ENCODE measurements around the gene C4orf54.

The C4orf54 gene

DNA sequence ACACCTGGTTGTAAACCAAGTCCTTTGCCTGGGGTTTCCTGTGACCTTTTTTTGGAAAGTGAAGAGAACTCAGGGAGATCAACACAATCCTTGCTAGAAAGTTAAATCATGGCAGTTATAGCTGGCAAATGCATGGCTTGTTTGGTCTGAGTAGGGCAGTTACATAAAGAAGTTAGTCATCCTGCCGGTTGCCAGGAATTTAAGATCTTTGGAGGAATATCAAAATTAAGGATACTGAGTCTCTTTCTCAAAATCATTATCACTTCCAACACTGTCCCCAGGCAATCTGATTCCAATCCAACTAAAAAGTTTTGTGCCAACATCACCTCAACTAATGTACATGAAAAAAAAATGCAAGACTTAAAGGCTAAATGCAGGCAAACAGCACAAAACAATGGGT, 40.3 kb downstream of the C4orf54 start:
- DNase-seq: no peak

DNA sequence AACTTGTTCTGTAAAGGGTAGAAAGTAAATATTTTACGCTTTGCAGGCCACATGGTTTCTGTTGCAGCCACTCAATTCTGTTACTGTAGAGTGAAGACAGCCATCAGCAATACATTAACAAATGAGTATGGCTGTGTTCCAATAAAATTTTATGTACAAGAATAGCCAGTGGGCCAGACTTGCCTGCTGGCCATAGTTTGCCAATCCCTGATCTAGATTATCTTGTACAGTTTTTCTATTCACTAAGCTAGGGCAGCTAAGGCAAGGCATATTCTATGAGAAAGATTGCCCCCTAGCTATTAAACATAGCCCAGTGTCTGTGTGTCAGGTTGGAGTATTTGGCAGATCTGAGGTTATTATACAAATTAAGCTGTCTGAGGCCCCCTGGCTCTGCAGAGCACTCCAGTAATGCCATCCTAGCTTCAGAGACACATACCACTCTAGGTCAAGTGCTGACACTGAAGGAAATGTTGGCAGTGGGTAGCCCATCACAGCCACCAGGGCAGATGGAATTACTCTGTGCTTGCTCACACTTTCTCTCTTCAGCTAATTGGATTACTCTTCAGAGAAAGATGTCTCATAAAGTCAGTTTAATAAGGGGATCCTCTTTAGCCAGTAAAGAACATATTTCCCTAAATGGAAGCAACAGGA, 42.3 kb downstream of the C4orf54 start:
- DNase-seq: no peak

DNA sequence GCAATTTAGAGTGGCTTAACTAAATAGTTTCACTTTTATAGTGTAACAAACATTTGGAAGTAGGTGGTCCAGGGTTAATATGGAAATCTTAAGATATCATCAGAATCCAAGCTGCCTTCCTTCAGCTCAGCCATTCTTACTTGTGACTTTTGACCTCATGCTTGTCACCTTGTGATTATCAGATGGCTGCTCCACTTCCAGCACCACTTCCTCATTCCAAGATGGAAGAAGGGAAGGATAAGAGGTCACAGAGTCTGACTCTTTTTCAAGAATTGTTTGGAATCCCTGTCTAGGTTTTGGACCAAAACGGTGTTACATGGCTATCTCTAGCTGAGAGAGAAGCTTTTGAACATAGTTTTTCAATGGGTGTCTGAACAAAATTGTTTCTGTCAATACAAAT, 43.1 kb downstream of the C4orf54 start:
- DNase-seq: no peak

- no peak for DNase-seq
Measured at GRCh38 chr4:99612704-99613103, 44.9 kb downstream of the C4orf54 start.

DNA sequence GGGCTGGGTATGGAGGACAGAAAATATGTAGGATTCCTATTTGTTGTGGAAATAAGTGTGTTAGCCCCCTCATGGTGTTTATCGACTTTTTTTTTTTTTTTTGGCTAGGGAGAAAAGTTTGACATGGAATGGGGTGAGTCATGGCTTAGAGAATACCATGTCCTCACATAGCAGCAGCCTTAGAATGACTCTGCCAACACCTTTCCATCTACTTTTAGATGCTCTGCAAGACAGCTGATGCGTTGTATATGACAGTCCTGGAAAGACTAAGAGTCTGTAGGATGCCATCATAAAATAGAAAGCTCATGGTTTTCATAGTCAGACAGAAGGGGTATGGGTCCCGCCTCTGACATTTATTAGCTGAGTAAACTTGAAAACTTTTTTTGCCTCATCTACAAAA, 45.3 kb downstream of the C4orf54 start:
- DNase-seq: no peak

- no peak for DNase-seq
Measured at GRCh38 chr4:99610605-99611175, 46.9 kb downstream of the C4orf54 start.

DNA sequence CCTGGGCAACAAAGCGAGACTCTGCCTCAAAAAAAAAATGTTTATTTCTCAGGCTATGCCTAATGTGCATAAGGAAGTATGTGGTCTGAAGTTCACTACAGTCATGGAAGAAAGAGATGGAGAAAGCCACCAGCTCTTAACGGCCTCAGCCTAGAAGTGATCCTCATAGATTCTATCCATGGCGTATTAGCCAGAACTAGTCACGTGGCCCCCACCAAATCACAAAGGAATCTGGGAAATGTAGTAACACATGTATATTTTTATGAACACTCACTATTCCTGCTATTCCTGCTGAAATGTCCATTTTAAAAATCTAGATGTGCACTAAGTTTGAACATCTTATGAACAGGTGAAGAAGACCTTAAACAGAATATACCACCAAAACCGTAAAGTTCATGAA, 49.2 kb downstream of the C4orf54 start:
- DNase-seq: no peak

Data from activated CD4-positive, alpha-beta T cell treated with anti-CD3 and anti-CD28 coated beads, Interleukin-2, amount 50 U/mL, for 4 hours (primary cell).